Measurements from ENCODE around the gene CMSS1.

CMSS1 gene

GRCh38 chr3:100084100-100084806 is 266.6 kb downstream of the CMSS1 start:
- Histone ChIP-seq H3K36me3 (ENCODE audit: control insufficient read depth in 4 of 4, insufficient read depth in 4 of 4, low read length in 3 of 4) (peaks cover 0 to 3% (median 0%) of the 10 kb centered on the region in 4 experiments), H3K9me3 (ENCODE audit: control extremely low read depth in 1 of 5, control insufficient read depth in 4 of 5, insufficient read depth in 2 of 5, low read depth in 1 of 5, low read length in 4 of 5) (no peaks in the 10 kb centered on the region), H3K4me1 (ENCODE audit: control extremely low read depth in 1 of 4, control insufficient read depth in 4 of 4, insufficient read depth in 4 of 4, low read length in 3 of 4) (peaks cover 0 to 29% (median 8%) of the 10 kb centered on the region in 4 experiments), H3K4me3 (ENCODE audit: control insufficient read depth in 1 of 7, extremely low read depth in 1 of 7, insufficient read depth in 4 of 7, low read depth in 2 of 7, low read length in 6 of 7) (no peak overlapping the region), H3K27me3 (replicated peaks in 2 of 5; ENCODE audit: control insufficient read depth in 4 of 5, insufficient read depth in 5 of 5, low read length in 4 of 5) (no peaks in the 10 kb centered on the region), H3K27ac (ENCODE audit: insufficient read depth in 1 of 2, low read depth in 1 of 2, low read length in 2 of 2, poor library complexity in 1 of 2, severe bottlenecking in 2 of 2) (no peak overlapping the region)
- CTCF ChIA-PET = interaction anchor here (0.9 to 2.2 kb wide), 4 partner anchors 10 to 90 kb away, joined by 3 to 13 read pairs (median 5); no protein-coding TSS in a partner anchor
- 17% methylated on average over 1 of the region's 7 CpGs for WGBS (ENCODE audit: insufficient coverage)
- DNase-seq = peak in 2 of 3 donors; percentile 55 to 70
- POLR2A ChIA-PET = no interaction called here

GRCh38 chr3:100086401-100086800 is 268.7 kb downstream of the CMSS1 start:
- CTCF ChIA-PET = interaction anchor here (1.0 to 1.2 kb wide), 2 partner anchors 15 to 24 kb away, joined by 3 read pairs; no protein-coding TSS in a partner anchor

GRCh38 chr3:100087198-100087597 is 269.5 kb downstream of the CMSS1 start:
- Histone ChIP-seq H3K27me3 (replicated peaks in 2 of 5; ENCODE audit: control insufficient read depth in 4 of 5, insufficient read depth in 5 of 5, low read length in 4 of 5) (no peaks in the 10 kb centered on the region), H3K9me3 (ENCODE audit: control extremely low read depth in 1 of 5, control insufficient read depth in 4 of 5, insufficient read depth in 2 of 5, low read depth in 1 of 5, low read length in 4 of 5) (no peaks in the 10 kb centered on the region), H3K36me3 (ENCODE audit: control insufficient read depth in 4 of 4, insufficient read depth in 4 of 4, low read length in 3 of 4) (no peaks in the 10 kb centered on the region), H3K27ac (ENCODE audit: insufficient read depth in 1 of 2, low read depth in 1 of 2, low read length in 2 of 2, poor library complexity in 1 of 2, severe bottlenecking in 2 of 2) (no peak overlapping the region), H3K4me1 (ENCODE audit: control extremely low read depth in 1 of 4, control insufficient read depth in 4 of 4, insufficient read depth in 4 of 4, low read length in 3 of 4) (peaks cover 0 to 40% (median 8%) of the 10 kb centered on the region in 4 experiments), H3K4me3 (ENCODE audit: control insufficient read depth in 1 of 7, extremely low read depth in 1 of 7, insufficient read depth in 4 of 7, low read depth in 2 of 7, low read length in 6 of 7) (no peak overlapping the region)
- ChIA-PET POLR2A (no interaction called here), CTCF (no interaction called here)
- DNase-seq = peak in 2 of 3 donors; percentile 44 to 50

More at GRCh38 chr3:100086401-100086800, 268.7 kb downstream of the CMSS1 start:
- WGBS (ENCODE audit: insufficient coverage) = no CpG with 5 or more reads among the region's 1 CpG
- H3K4me1 ChIP-seq (ENCODE audit: control extremely low read depth in 1 of 4, control insufficient read depth in 4 of 4, insufficient read depth in 4 of 4, low read length in 3 of 4) = peaks cover 0 to 40% (median 8%) of the 10 kb centered on the region in 4 experiments
- peaks cover 0 to 3% (median 0%) of the 10 kb centered on the region in 4 experiments for H3K36me3 ChIP-seq (ENCODE audit: control insufficient read depth in 4 of 4, insufficient read depth in 4 of 4, low read length in 3 of 4)
- no peak for DNase-seq
- H3K27ac ChIP-seq (ENCODE audit: insufficient read depth in 1 of 2, low read depth in 1 of 2, low read length in 2 of 2, poor library complexity in 1 of 2, severe bottlenecking in 2 of 2) = no peak overlapping the region
- POLR2A ChIA-PET = no interaction called here
- no peak overlapping the region for H3K4me3 ChIP-seq (ENCODE audit: control insufficient read depth in 1 of 7, extremely low read depth in 1 of 7, insufficient read depth in 4 of 7, low read depth in 2 of 7, low read length in 6 of 7)
- H3K9me3 ChIP-seq (ENCODE audit: control extremely low read depth in 1 of 5, control insufficient read depth in 4 of 5, insufficient read depth in 2 of 5, low read depth in 1 of 5, low read length in 4 of 5) = no peaks in the 10 kb centered on the region
- H3K27me3 ChIP-seq (replicated peaks in 2 of 5; ENCODE audit: control insufficient read depth in 4 of 5, insufficient read depth in 5 of 5, low read length in 4 of 5) = no peaks in the 10 kb centered on the region

- no peaks in the 10 kb centered on the region for H3K9me3 ChIP-seq (ENCODE audit: control extremely low read depth in 1 of 5, control insufficient read depth in 4 of 5, insufficient read depth in 2 of 5, low read depth in 1 of 5, low read length in 4 of 5)
- H3K4me1 ChIP-seq (ENCODE audit: control extremely low read depth in 1 of 4, control insufficient read depth in 4 of 4, insufficient read depth in 4 of 4, low read length in 3 of 4) = peaks cover 0 to 27% (median 8%) of the 10 kb centered on the region in 4 experiments
- no peak for DNase-seq
- 100% methylated on average over 1 of the region's 2 CpGs for WGBS (ENCODE audit: insufficient coverage)
- no peaks in the 10 kb centered on the region for H3K36me3 ChIP-seq (ENCODE audit: control insufficient read depth in 4 of 4, insufficient read depth in 4 of 4, low read length in 3 of 4)
- ChIA-PET CTCF (interaction anchor here (1.0 to 2.1 kb wide), 3 partner anchors 17 to 245 kb away, joined by 3 to 8 read pairs (median 3); no protein-coding TSS in a partner anchor), POLR2A (no interaction called here)
- no peaks in the 10 kb centered on the region for H3K27me3 ChIP-seq (replicated peaks in 2 of 5; ENCODE audit: control insufficient read depth in 4 of 5, insufficient read depth in 5 of 5, low read length in 4 of 5)
- no peak overlapping the region for H3K27ac ChIP-seq (ENCODE audit: insufficient read depth in 1 of 2, low read depth in 1 of 2, low read length in 2 of 2, poor library complexity in 1 of 2, severe bottlenecking in 2 of 2)
- no peak overlapping the region for H3K4me3 ChIP-seq (ENCODE audit: control insufficient read depth in 1 of 7, extremely low read depth in 1 of 7, insufficient read depth in 4 of 7, low read depth in 2 of 7, low read length in 6 of 7)
These were observed 271.2 kb downstream of the CMSS1 start for GRCh38 chr3:100088735-100089368.

GRCh38 chr3:100089812-100090668 is 272.4 kb downstream of the CMSS1 start:
- Histone ChIP-seq H3K9me3 (ENCODE audit: control extremely low read depth in 1 of 5, control insufficient read depth in 4 of 5, insufficient read depth in 2 of 5, low read depth in 1 of 5, low read length in 4 of 5) (no peaks in the 10 kb centered on the region), H3K4me3 (ENCODE audit: control insufficient read depth in 1 of 7, extremely low read depth in 1 of 7, insufficient read depth in 4 of 7, low read depth in 2 of 7, low read length in 6 of 7) (no peak overlapping the region), H3K4me1 (ENCODE audit: control extremely low read depth in 1 of 4, control insufficient read depth in 4 of 4, insufficient read depth in 4 of 4, low read length in 3 of 4) (peaks cover 0 to 18% (median 0%) of the 10 kb centered on the region in 4 experiments), H3K36me3 (ENCODE audit: control insufficient read depth in 4 of 4, insufficient read depth in 4 of 4, low read length in 3 of 4) (no peaks in the 10 kb centered on the region), H3K27me3 (replicated peaks in 2 of 5; ENCODE audit: control insufficient read depth in 4 of 5, insufficient read depth in 5 of 5, low read length in 4 of 5) (no peaks in the 10 kb centered on the region), H3K27ac (ENCODE audit: insufficient read depth in 1 of 2, low read depth in 1 of 2, low read length in 2 of 2, poor library complexity in 1 of 2, severe bottlenecking in 2 of 2) (no peak overlapping the region)
- DNase-seq = peak in 2 of 3 donors; percentile 43
- POLR2A ChIA-PET = no interaction called here
- CTCF ChIA-PET = interaction anchor here (0.8 to 2.1 kb wide), 7 partner anchors 14 to 247 kb away, joined by 3 to 8 read pairs (median 4); no protein-coding TSS in a partner anchor
- WGBS (ENCODE audit: insufficient coverage) = 98% methylated on average over 6 of the region's 7 CpGs

- CTCF ChIA-PET = interaction anchor here (0.8 to 1.6 kb wide), 6 partner anchors 15 to 247 kb away, joined by 3 to 4 read pairs (median 4); no protein-coding TSS in a partner anchor
These were observed 273.0 kb downstream of the CMSS1 start for GRCh38 chr3:100090669-100091005.

More at GRCh38 chr3:100090669-100091005, 273.0 kb downstream of the CMSS1 start:
- DNase-seq = no peak
- no peaks in the 10 kb centered on the region for H3K9me3 ChIP-seq (ENCODE audit: control extremely low read depth in 1 of 5, control insufficient read depth in 4 of 5, insufficient read depth in 2 of 5, low read depth in 1 of 5, low read length in 4 of 5)
- no peaks in the 10 kb centered on the region for H3K36me3 ChIP-seq (ENCODE audit: control insufficient read depth in 4 of 4, insufficient read depth in 4 of 4, low read length in 3 of 4)
- no peak overlapping the region for H3K4me3 ChIP-seq (ENCODE audit: control insufficient read depth in 1 of 7, extremely low read depth in 1 of 7, insufficient read depth in 4 of 7, low read depth in 2 of 7, low read length in 6 of 7)
- peaks cover 0 to 15% (median 0%) of the 10 kb centered on the region in 4 experiments for H3K4me1 ChIP-seq (ENCODE audit: control extremely low read depth in 1 of 4, control insufficient read depth in 4 of 4, insufficient read depth in 4 of 4, low read length in 3 of 4)
- no peak overlapping the region for H3K27ac ChIP-seq (ENCODE audit: insufficient read depth in 1 of 2, low read depth in 1 of 2, low read length in 2 of 2, poor library complexity in 1 of 2, severe bottlenecking in 2 of 2)
- POLR2A ChIA-PET = no interaction called here
- H3K27me3 ChIP-seq (replicated peaks in 2 of 5; ENCODE audit: control insufficient read depth in 4 of 5, insufficient read depth in 5 of 5, low read length in 4 of 5) = no peaks in the 10 kb centered on the region
